ENCODE results near the gene MEPCE. TPM values are rescaled to one million over a fixed set of nuclear protein-coding genes. Genes with fewer than 3 reads are reported as not detected.
A peak's percentile ranks its signal among the peaks of the same experiment; 100 is the strongest.

MEPCE gene
- total RNA-seq, 1 experiment from 2014 or later = 85.9 TPM

DNA sequence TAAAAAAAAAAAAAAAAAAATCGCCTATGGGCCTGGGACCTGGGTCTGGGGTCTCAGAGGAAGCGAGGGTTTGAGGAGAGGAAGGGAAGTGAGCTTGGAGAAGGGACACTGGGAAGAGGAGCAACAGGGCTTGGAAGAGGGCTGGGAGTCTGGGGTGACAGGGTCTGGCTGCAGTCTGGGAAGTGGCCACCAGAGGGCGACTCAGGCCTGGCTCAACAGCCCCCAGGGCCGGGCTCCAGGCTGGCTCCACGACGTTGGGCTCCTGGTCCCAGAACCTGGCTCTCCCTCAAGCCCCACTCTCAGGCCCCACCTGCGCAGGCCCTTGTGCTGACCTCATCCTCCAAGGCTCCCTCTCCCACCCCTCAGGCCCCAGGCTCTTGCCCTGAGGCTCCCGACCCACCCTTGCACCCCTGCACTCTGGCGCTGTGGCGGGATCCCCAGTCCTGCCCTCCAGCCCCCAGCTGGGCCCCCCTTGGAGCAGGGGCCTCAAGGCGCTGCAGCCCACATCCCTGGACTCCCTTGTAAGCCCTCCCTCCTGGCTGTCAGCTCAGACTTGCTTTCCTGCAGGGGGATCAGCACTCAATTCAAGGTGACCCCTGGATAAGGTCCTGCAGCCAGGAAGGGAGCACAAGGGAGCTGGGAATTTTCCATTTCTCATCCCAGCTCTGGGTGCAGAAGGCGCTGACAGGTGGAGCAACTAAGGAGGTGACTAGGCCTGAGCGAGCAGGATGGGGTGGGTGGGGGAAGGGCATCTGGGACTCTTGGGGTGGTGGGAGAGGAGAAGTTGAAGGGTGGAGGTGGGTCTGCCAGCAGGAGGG, 39.8 kb downstream of the MEPCE start:
- Histone ChIP-seq H3K27ac (ENCODE audit: low read depth, low read length, poor library complexity, severe bottlenecking) (peak overlapping the region; percentile 35), H3K9me3 (ENCODE audit: low read depth, low read length, poor library complexity, severe bottlenecking) (no peaks in the 10 kb centered on the region), H3K4me3 (ENCODE audit: low read depth, low read length, poor library complexity, severe bottlenecking) (no peak overlapping the region), H3K4me1 (ENCODE audit: insufficient read depth, low read length, poor library complexity, severe bottlenecking) (peaks cover 28% of the 10 kb centered on the region), H3K36me3 (ENCODE audit: insufficient read depth, low read length, poor library complexity, severe bottlenecking) (peaks cover 13% of the 10 kb centered on the region), H3K27me3 (replicated peaks; ENCODE audit: insufficient read depth, low read depth, low read length, poor library complexity) (no peaks in the 10 kb centered on the region)
- TF ChIP-seq, protein P1, sequence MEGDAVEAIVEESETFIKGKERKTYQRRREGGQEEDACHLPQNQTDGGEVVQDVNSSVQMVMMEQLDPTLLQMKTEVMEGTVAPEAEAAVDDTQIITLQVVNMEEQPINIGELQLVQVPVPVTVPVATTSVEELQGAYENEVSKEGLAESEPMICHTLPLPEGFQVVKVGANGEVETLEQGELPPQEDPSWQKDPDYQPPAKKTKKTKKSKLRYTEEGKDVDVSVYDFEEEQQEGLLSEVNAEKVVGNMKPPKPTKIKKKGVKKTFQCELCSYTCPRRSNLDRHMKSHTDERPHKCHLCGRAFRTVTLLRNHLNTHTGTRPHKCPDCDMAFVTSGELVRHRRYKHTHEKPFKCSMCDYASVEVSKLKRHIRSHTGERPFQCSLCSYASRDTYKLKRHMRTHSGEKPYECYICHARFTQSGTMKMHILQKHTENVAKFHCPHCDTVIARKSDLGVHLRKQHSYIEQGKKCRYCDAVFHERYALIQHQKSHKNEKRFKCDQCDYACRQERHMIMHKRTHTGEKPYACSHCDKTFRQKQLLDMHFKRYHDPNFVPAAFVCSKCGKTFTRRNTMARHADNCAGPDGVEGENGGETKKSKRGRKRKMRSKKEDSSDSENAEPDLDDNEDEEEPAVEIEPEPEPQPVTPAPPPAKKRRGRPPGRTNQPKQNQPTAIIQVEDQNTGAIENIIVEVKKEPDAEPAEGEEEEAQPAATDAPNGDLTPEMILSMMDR (conservative IDR thresholded peaks at IDR 0.05; ENCODE audit: low read depth, low read length) = peak; percentile 89
- TF ChIP-seq EZH2 (IDR thresholded peaks at IDR 0.05; ENCODE audit: borderline replicate concordance, low read depth, low read length, poor library complexity, severe bottlenecking) = no peak
- DNase-seq (ENCODE audit: low spot score) = peak; percentile 81
- ChIA-PET CTCF (interaction anchor here (0.6 to 2.3 kb wide), 4 partner anchors 10 to 184 kb away, joined by 7 to 17 read pairs (median 8); partner anchors contain the start of gene TSC22D4), POLR2A (ENCODE audit: low non-redundant PET) (no interaction called here)
- BruUV-seq (replicated peaks) = no TSS peak
- intact Hi-C loops (cut with micrococcal nuclease; ENCODE audit: unreplicated experiment) = loop anchor here (1.0 kb wide), 1 partner anchor 90 kb away; no protein-coding TSS in a partner anchor

DNA sequence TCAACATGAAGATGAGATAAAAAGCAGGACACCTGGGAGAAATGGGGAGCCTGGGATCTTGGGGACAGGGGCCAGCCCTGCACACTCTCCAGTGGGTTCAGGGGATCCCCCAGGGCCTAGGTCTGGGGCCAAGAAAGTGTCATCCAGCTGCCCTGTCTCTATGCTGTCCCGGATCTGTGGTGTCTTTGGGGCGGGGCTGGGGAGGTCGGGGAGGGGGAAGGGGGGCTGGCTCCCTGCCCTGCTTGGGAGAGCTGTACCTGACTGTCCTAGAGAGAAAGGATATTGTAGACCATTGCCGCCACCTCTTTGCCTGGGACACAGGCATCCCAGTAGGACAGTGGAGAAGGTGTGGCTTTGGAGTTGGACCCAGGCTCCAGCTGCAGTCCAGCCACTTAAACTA, 41.4 kb downstream of the MEPCE start:
- H3K27ac ChIP-seq (ENCODE audit: low read depth, low read length, poor library complexity, severe bottlenecking) = no peak overlapping the region
- intact Hi-C loops (cut with micrococcal nuclease; ENCODE audit: unreplicated experiment) = no loop called here
- no peak for TF ChIP-seq EZH2 (IDR thresholded peaks at IDR 0.05; ENCODE audit: borderline replicate concordance, low read depth, low read length, poor library complexity, severe bottlenecking)
- TF ChIP-seq, protein P1 (conservative IDR thresholded peaks at IDR 0.05; ENCODE audit: low read depth, low read length) = no peak
- POLR2A ChIA-PET (ENCODE audit: low non-redundant PET) = no interaction called here
- no peaks in the 10 kb centered on the region for H3K27me3 ChIP-seq (replicated peaks; ENCODE audit: insufficient read depth, low read depth, low read length, poor library complexity)
- peaks cover 30% of the 10 kb centered on the region for H3K4me1 ChIP-seq (ENCODE audit: insufficient read depth, low read length, poor library complexity, severe bottlenecking)
- CTCF ChIA-PET = interaction anchor here (0.6 to 2.3 kb wide), 2 partner anchors 89 to 200 kb away, joined by 4 to 17 read pairs; no protein-coding TSS in a partner anchor
- no peak for DNase-seq (ENCODE audit: low spot score)
- no peaks in the 10 kb centered on the region for H3K9me3 ChIP-seq (ENCODE audit: low read depth, low read length, poor library complexity, severe bottlenecking)
- BruUV-seq (replicated peaks) = no TSS peak
- peaks cover 14% of the 10 kb centered on the region for H3K36me3 ChIP-seq (ENCODE audit: insufficient read depth, low read length, poor library complexity, severe bottlenecking)
- no peak overlapping the region for H3K4me3 ChIP-seq (ENCODE audit: low read depth, low read length, poor library complexity, severe bottlenecking)

DNA sequence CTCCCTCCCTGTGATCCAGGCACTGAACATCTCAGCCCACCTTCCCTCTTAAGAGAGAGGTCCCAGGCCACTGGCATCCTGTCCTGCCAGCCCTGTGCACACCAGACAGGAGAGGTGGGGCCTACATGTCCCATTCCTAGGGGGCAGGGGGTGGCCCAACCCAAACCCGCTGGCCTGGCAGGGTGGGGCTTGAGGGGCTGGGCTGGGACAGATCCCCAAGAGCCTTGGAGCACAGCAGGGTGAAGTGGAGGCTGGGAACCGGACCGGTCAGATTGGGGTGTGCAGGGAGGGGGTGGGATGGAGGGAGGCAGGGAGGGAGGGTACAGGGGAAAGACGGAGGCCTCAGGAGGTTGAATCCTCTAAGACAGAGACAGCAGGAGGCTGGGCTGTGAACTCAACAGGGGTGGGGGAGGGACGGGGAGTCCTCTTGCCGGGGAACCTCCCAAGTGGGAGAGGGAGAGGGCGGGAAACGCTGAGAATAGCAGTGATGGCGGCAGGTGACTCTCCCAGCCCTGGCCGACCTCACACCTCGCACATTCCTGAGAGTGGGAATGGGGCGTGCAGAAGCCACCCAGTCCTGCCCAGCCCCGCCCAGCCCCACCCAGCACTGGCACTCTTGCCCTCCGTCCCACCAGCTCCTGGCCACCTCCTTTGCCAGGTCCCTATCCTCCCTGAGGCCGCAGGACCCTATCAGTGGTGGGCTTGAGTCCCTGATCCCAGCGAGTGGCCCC, 42.7 kb downstream of the MEPCE start:
- Histone ChIP-seq H3K27me3 (replicated peaks; ENCODE audit: insufficient read depth, low read depth, low read length, poor library complexity) (no peaks in the 10 kb centered on the region), H3K36me3 (ENCODE audit: insufficient read depth, low read length, poor library complexity, severe bottlenecking) (peaks cover 10% of the 10 kb centered on the region), H3K27ac (ENCODE audit: low read depth, low read length, poor library complexity, severe bottlenecking) (peak overlapping the region; percentile 87), H3K4me1 (ENCODE audit: insufficient read depth, low read length, poor library complexity, severe bottlenecking) (peaks cover 40% of the 10 kb centered on the region), H3K4me3 (ENCODE audit: low read depth, low read length, poor library complexity, severe bottlenecking) (peak overlapping the region; percentile 40), H3K9me3 (ENCODE audit: low read depth, low read length, poor library complexity, severe bottlenecking) (no peaks in the 10 kb centered on the region)
- POLR2A ChIA-PET (ENCODE audit: low non-redundant PET) = no interaction called here
- CTCF ChIA-PET = no interaction called here
- peak; percentile 49 for DNase-seq (ENCODE audit: low spot score)
- intact Hi-C loops (cut with micrococcal nuclease; ENCODE audit: unreplicated experiment) = loop anchor here (2.0 kb wide), 1 partner anchor 43 kb away; no protein-coding TSS in a partner anchor
- no peak for TF ChIP-seq EZH2 (IDR thresholded peaks at IDR 0.05; ENCODE audit: borderline replicate concordance, low read depth, low read length, poor library complexity, severe bottlenecking)
- TF ChIP-seq, protein P1 (conservative IDR thresholded peaks at IDR 0.05; ENCODE audit: low read depth, low read length) = no peak
- BruUV-seq (replicated peaks) = no TSS peak
